Heart left ventricle (tissue), 13 donors: Measurements from ENCODE around the gene UTP14A.

Experiments used
- POLR2A ChIP-seq, 2 donors: fragments of 450-650 bp; IDR thresholded peaks; one replicate each; pipeline ENCODE4 v1.6.1; 2017; ENCODE audit warnings: antibody characterized with exemption in 2 of 2, mild to moderate bottlenecking in 2 of 2, moderate library complexity in 2 of 2
- TF ChIP-seq, protein P1 (sequence below), 12 donors: fragments of 200-600 bp; sonication (generic) in 4 of 12; IDR thresholded peaks; one replicate each; pipeline versions ENCODE4 v1.5.0 to v1.8.0; 2018 to 2022; ENCODE audit warnings: antibody characterized with exemption in 12 of 12, mild to moderate bottlenecking in 5 of 12
- donor health status: ischemic (EF 13 %, LVEDD 7.1; RV severe dilation, severe dysfunction).
- donor health status: DM: no; HTN: yes; CAD: no.
- donor health status: DM: no; HTN: no; CAD: no.
- donor health status: ischemic (EF 25% LVEDD 6.9; RV normal size, moderate dysfunction).
- donor health status: ischemic (EF 25% LVEDD 5.7; RV mildly dilated, moderate dysfunction).
- donor health status: ischemic (EF 35%, LVEDD 5.7; RV mildly dilated, moderate dysfunction).
- donor health status: nonischemic (EF 11% LVEDD 7.7; RV severe dilation, severe dysfunction).
- donor health status: DM: yes; HTN: yes; CAD: no.
- donor health status: PGD.
- donor health status: ischemic (EF 29% LVEDD 5.4; RV normal size, mild dysfunction).
- donor health status: nonischemic (EF 23%, LVEDD 6.1; RV moderate dilation, normal function).

DNA sequence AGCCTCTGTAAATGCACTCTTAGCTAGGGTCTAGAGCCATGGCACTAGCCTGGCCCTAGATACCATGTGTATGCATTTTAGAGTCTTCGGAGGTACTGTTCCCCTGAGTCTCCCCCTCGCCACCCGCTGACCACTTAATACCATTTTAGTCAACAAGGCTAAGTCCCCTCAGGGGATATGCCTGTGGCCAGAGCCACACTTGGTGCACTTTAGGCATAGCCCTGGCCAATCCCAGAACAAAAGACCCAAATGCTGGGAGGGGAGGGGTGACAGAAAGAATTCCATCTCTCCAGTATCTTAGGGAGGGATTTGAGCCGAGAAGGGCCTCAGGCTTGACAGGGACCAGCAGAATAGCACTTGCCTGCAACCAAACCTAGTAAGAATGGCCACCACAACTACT, 47.9 kb downstream of the UTP14A start:
- TF ChIP-seq, protein P1, sequence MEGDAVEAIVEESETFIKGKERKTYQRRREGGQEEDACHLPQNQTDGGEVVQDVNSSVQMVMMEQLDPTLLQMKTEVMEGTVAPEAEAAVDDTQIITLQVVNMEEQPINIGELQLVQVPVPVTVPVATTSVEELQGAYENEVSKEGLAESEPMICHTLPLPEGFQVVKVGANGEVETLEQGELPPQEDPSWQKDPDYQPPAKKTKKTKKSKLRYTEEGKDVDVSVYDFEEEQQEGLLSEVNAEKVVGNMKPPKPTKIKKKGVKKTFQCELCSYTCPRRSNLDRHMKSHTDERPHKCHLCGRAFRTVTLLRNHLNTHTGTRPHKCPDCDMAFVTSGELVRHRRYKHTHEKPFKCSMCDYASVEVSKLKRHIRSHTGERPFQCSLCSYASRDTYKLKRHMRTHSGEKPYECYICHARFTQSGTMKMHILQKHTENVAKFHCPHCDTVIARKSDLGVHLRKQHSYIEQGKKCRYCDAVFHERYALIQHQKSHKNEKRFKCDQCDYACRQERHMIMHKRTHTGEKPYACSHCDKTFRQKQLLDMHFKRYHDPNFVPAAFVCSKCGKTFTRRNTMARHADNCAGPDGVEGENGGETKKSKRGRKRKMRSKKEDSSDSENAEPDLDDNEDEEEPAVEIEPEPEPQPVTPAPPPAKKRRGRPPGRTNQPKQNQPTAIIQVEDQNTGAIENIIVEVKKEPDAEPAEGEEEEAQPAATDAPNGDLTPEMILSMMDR (IDR thresholded peaks at IDR 0.05) = no peak
- TF ChIP-seq POLR2A (IDR thresholded peaks at IDR 0.05) = no peak
